Ishikawa (cell line): ENCODE results near the gene SLCO1B3.

Experiments used
- CEBPB ChIP-seq: IDR thresholded peaks from 2 replicates; pipeline ENCODE4 v1.6.1; 2012
- CREB1 ChIP-seq: IDR thresholded peaks from 2 replicates; pipeline ENCODE4 v1.6.1; 2012; ENCODE audit warnings: low read depth
- EGR1 ChIP-seq: IDR thresholded peaks from 2 replicates; pipeline ENCODE4 v1.6.1; 2012
- EP300 ChIP-seq: IDR thresholded peaks from 2 replicates; pipeline ENCODE4 v1.6.1; 2012; ENCODE audit warnings: borderline replicate concordance
- FOXM1 ChIP-seq: IDR thresholded peaks from 2 replicates; pipeline ENCODE4 v1.6.1; 2012; ENCODE audit warnings: low read depth, borderline replicate concordance
- NFIC ChIP-seq: IDR thresholded peaks from 2 replicates; pipeline ENCODE4 v1.6.1; 2012
- RAD21 ChIP-seq: IDR thresholded peaks from 2 replicates; pipeline ENCODE4 v1.6.1; 2012; ENCODE audit warnings: low read depth
- TAF1 ChIP-seq: IDR thresholded peaks from 2 replicates; pipeline ENCODE4 v1.6.1; 2012; ENCODE audit warnings: low read depth, mild to moderate bottlenecking
- TCF12 ChIP-seq: IDR thresholded peaks from 2 replicates; pipeline ENCODE4 v1.6.1; 2012; ENCODE audit warnings: low read depth
- TEAD4 ChIP-seq: IDR thresholded peaks from 2 replicates; pipeline ENCODE4 v1.6.1; 2012
- YY1 ChIP-seq: IDR thresholded peaks from 2 replicates; pipeline ENCODE4 v1.6.1; 2012; ENCODE audit warnings: low read depth
- ZBTB7A ChIP-seq: IDR thresholded peaks from 2 replicates; pipeline ENCODE4 v1.6.1; 2012; ENCODE audit warnings: low read depth
- TF ChIP-seq, protein P1 (sequence below): IDR thresholded peaks from 2 replicates; pipeline ENCODE4 v1.6.1; 2012
- TF ChIP-seq, protein P2 (sequence below): IDR thresholded peaks from 2 replicates; pipeline ENCODE4 v1.6.1; 2012; ENCODE audit warnings: low read depth, mild to moderate bottlenecking
- TF ChIP-seq, protein P3 (sequence below): IDR thresholded peaks from 2 replicates; pipeline ENCODE4 v1.6.1; 2012

Gene SLCO1B3

DNA sequence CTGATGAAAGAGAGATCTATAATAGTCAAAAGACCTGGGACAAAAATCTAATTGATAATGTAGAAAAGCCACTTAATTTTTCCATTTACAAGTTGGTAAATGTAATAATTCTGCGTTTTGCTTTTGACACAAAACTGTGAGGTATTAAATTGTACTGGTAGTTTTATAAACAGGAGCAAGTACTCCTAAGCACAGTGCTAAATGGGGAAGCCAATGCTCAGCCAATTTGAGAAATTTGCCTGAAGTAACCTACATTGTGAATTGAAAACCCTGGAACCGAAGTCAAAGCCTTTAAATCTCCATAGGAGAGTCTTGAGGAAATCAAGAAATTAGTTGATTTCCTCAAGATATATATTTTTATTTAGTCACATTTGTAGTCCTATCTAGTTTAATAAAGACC lies 152.8 kb downstream of the SLCO1B3 start:
- TF ChIP-seq, protein P1, sequence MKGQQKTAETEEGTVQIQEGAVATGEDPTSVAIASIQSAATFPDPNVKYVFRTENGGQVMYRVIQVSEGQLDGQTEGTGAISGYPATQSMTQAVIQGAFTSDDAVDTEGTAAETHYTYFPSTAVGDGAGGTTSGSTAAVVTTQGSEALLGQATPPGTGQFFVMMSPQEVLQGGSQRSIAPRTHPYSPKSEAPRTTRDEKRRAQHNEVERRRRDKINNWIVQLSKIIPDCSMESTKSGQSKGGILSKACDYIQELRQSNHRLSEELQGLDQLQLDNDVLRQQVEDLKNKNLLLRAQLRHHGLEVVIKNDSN, result no peak
- TF ChIP-seq TAF1 (no peak), ZBTB7A (no peak), TCF12 (no peak), CEBPB (no peak), EGR1 (no peak), CREB1 (no peak), TEAD4 (no peak), RAD21 (no peak), NFIC (no peak), YY1 (no peak), EP300 (no peak), FOXM1 (no peak)
- TF ChIP-seq, protein P2, sequence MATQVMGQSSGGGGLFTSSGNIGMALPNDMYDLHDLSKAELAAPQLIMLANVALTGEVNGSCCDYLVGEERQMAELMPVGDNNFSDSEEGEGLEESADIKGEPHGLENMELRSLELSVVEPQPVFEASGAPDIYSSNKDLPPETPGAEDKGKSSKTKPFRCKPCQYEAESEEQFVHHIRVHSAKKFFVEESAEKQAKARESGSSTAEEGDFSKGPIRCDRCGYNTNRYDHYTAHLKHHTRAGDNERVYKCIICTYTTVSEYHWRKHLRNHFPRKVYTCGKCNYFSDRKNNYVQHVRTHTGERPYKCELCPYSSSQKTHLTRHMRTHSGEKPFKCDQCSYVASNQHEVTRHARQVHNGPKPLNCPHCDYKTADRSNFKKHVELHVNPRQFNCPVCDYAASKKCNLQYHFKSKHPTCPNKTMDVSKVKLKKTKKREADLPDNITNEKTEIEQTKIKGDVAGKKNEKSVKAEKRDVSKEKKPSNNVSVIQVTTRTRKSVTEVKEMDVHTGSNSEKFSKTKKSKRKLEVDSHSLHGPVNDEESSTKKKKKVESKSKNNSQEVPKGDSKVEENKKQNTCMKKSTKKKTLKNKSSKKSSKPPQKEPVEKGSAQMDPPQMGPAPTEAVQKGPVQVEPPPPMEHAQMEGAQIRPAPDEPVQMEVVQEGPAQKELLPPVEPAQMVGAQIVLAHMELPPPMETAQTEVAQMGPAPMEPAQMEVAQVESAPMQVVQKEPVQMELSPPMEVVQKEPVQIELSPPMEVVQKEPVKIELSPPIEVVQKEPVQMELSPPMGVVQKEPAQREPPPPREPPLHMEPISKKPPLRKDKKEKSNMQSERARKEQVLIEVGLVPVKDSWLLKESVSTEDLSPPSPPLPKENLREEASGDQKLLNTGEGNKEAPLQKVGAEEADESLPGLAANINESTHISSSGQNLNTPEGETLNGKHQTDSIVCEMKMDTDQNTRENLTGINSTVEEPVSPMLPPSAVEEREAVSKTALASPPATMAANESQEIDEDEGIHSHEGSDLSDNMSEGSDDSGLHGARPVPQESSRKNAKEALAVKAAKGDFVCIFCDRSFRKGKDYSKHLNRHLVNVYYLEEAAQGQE, result no peak
- TF ChIP-seq, protein P3, sequence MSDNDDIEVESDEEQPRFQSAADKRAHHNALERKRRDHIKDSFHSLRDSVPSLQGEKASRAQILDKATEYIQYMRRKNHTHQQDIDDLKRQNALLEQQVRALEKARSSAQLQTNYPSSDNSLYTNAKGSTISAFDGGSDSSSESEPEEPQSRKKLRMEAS, result no peak

DNA sequence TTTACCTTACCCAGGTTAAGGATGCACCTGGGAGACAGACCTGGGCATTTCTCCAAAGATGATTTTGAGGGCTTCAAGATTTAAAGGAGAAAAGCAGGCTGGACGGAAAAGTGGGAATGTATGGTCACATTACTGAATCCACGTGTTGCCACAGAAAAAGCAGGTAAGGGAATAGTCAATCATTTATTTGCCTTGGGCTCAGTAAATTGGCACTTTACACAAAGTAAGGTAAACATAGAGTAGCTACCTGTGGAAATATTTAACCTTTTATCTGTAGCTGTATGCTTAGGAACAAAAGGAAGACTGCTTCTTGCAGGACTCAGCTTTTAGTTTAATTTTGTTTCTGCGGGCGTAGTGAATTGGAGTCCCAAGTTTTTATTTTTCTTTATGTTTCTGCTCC lies 153.3 kb downstream of the SLCO1B3 start:
- TF ChIP-seq, protein P2, result no peak
- TF ChIP-seq, protein P1, result no peak
- no peak for TF ChIP-seq EGR1
- TF ChIP-seq CEBPB, result no peak
- no peak for TF ChIP-seq TAF1
- TF ChIP-seq NFIC, result no peak
- TF ChIP-seq TEAD4, result no peak
- no peak for TF ChIP-seq EP300
- TF ChIP-seq YY1, result no peak
- TF ChIP-seq ZBTB7A, result no peak
- TF ChIP-seq CREB1, result no peak
- no peak for TF ChIP-seq RAD21
